ENCODE data around the gene GPR158.

GPR158 gene

GRCh38 chr10:25405871-25406270 is 231.1 kb downstream of the GPR158 start:
- no peak for TF ChIP-seq CTCF (conservative IDR thresholded peaks at IDR 0.05; ENCODE audit: control insufficient read depth, insufficient read depth, low read depth, low read length)
- no peak for DNase-seq (ENCODE audit: low read depth)
- H3K4me3 ChIP-seq (ENCODE audit: control insufficient read depth, low read depth, low read length), result no peak overlapping the region

- no peak for DNase-seq (ENCODE audit: low read depth)
- H3K4me3 ChIP-seq (ENCODE audit: control insufficient read depth, low read depth, low read length), result no peak overlapping the region
- no peak for TF ChIP-seq CTCF (conservative IDR thresholded peaks at IDR 0.05; ENCODE audit: control insufficient read depth, insufficient read depth, low read depth, low read length)
These were observed 242.8 kb downstream of the GPR158 start for GRCh38 chr10:25417611-25418010.

GRCh38 chr10:25425776-25426175 is 251.0 kb downstream of the GPR158 start:
- H3K4me3 ChIP-seq (ENCODE audit: control insufficient read depth, low read depth, low read length), result no peak overlapping the region
- DNase-seq (ENCODE audit: low read depth), result no peak
- no peak for TF ChIP-seq CTCF (conservative IDR thresholded peaks at IDR 0.05; ENCODE audit: control insufficient read depth, insufficient read depth, low read depth, low read length)

- TF ChIP-seq CTCF (conservative IDR thresholded peaks at IDR 0.05; ENCODE audit: control insufficient read depth, insufficient read depth, low read depth, low read length), result no peak
- DNase-seq (ENCODE audit: low read depth), result no peak
These were observed 261.6 kb downstream of the GPR158 start for GRCh38 chr10:25436431-25436830.

GRCh38 chr10:25441270-25441669 is 266.5 kb downstream of the GPR158 start:
- H3K4me3 ChIP-seq (ENCODE audit: control insufficient read depth, low read depth, low read length), result no peak overlapping the region
- TF ChIP-seq CTCF (conservative IDR thresholded peaks at IDR 0.05; ENCODE audit: control insufficient read depth, insufficient read depth, low read depth, low read length), result no peak
- no peak for DNase-seq (ENCODE audit: low read depth)

More at GRCh38 chr10:25436431-25436830, 261.6 kb downstream of the GPR158 start:
- H3K4me3 ChIP-seq (ENCODE audit: control insufficient read depth, low read depth, low read length), result no peak overlapping the region

GRCh38 chr10:25444266-25444665 is 269.5 kb downstream of the GPR158 start:
- no peak for TF ChIP-seq CTCF (conservative IDR thresholded peaks at IDR 0.05; ENCODE audit: control insufficient read depth, insufficient read depth, low read depth, low read length)
- H3K4me3 ChIP-seq (ENCODE audit: control insufficient read depth, low read depth, low read length), result no peak overlapping the region

GRCh38 chr10:25451401-25451800 is 276.6 kb downstream of the GPR158 start:
- no peak for DNase-seq (ENCODE audit: low read depth)
- no peak for TF ChIP-seq CTCF (conservative IDR thresholded peaks at IDR 0.05; ENCODE audit: control insufficient read depth, insufficient read depth, low read depth, low read length)

More at GRCh38 chr10:25444266-25444665, 269.5 kb downstream of the GPR158 start:
- no peak for DNase-seq (ENCODE audit: low read depth)

More at GRCh38 chr10:25451401-25451800, 276.6 kb downstream of the GPR158 start:
- H3K4me3 ChIP-seq (ENCODE audit: control insufficient read depth, low read depth, low read length), result no peak overlapping the region

Measured in fibroblast of mammary gland (primary cell).